Measurements from ENCODE around the gene TENT4B. TPM values are rescaled to one million over a fixed set of nuclear protein-coding genes. Genes with fewer than 3 reads are reported as not detected.

The TENT4B gene
- total RNA-seq, 1 experiment from 2014 or later: 16.9 TPM

DNA sequence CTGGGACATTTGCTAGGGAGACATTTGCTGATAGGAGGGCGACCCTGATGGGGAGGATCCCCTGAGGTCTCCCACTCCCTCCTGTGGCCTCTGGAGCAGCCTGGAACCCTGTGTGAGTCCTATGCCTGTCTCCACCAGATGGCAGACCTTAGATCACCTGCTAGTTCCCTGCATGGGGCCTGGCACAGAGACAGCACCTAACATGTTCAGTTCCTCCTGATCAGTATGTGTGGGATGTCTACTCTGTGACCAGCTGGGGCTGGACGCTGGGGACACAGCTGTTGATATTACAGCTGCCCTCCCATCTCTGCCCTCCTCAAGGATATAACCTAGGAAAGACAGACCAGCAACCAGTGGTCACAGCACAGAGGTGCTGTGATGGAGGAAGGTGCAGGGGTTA is 112.2 kb downstream of the TENT4B start:
- no peaks in the 10 kb centered on the region for H3K9me3 ChIP-seq (ENCODE audit: control insufficient read depth in 1 of 2, insufficient read depth in 1 of 2, low read depth in 1 of 2, low read length in 2 of 2)
- no peaks in the 10 kb centered on the region for H3K27me3 ChIP-seq (ENCODE audit: insufficient read depth, low read length)
- BruUV-seq (replicated peaks): no TSS peak
- TF ChIP-seq CTCF (IDR thresholded peaks at IDR 0.05 in 2 of 3, conservative IDR thresholded peaks at IDR 0.05 in 1 of 3; ENCODE audit: borderline replicate concordance in 1 of 3, insufficient read depth in 1 of 3, low read depth in 2 of 3, low read length in 2 of 3): peak; percentile 67 to 73 (median 71)
- no peak for TF ChIP-seq CEBPB (IDR thresholded peaks at IDR 0.05; ENCODE audit: low read depth)
- TF ChIP-seq RAD21 (IDR thresholded peaks at IDR 0.05; ENCODE audit: low read depth): no peak; the same call in 1 of the 2 replicates
- intact Hi-C loops (cut with micrococcal nuclease): no loop called here
- no peaks in the 10 kb centered on the region for H4K20me1 ChIP-seq (ENCODE audit: insufficient read depth)
- peak; percentile 79 for ATAC-seq
- ChIA-PET CTCF (interaction anchor here (0.6 kb wide), 1 partner anchor 541 kb away, joined by 3 read pairs; no protein-coding TSS in a partner anchor), RAD21 (ENCODE audit: low non-redundant PET in 1 of 2, low total read pairs in 2 of 2, uncharacterized antibody in 2 of 2, unreplicated experiment in 2 of 2) (no interaction called here), POLR2A (interaction anchor here (1.2 kb wide), 1 partner anchor 16 kb away, joined by 4 read pairs; no protein-coding TSS in a partner anchor)
- H2AFZ ChIP-seq (ENCODE audit: low read depth, low read length, poor library complexity, severe bottlenecking): no peak overlapping the region
- DNase-seq (ENCODE audit: low read depth, low spot score): peak; percentile 33
- no peak overlapping the region for H3K4me3 ChIP-seq (replicated peaks in 1 of 2; ENCODE audit: low read depth in 1 of 2, low read length in 2 of 2)
- 0 out of 2 replicates have a peak overlapping the region, but pooled peaks have one; percentile 78 for H3K9ac ChIP-seq (ENCODE audit: low read length)
- peak overlapping the region; percentile 96 for H3K4me2 ChIP-seq (ENCODE audit: low read length)
- H3K79me2 ChIP-seq (ENCODE audit: insufficient read depth, low read length): 0 out of 2 replicates have a peak, but pooled peaks cover 3% of the 10 kb centered on the region
- H3K36me3 ChIP-seq (ENCODE audit: control insufficient read depth in 1 of 2, insufficient read depth in 2 of 2, low read length in 2 of 2): no peaks in the 10 kb centered on the region
- H3K4me1 ChIP-seq (ENCODE audit: control insufficient read depth in 1 of 2, insufficient read depth in 2 of 2, low read length in 2 of 2): peaks cover 22 to 36% of the 10 kb centered on the region in 2 experiments
- peak overlapping the region; percentile 70; the same call in 1 of the 2 replicates for H3K27ac ChIP-seq (ENCODE audit: low read depth, low read length)
- H3K9me2 ChIP-seq (ENCODE audit: insufficient read depth): no peaks in the 10 kb centered on the region

DNA sequence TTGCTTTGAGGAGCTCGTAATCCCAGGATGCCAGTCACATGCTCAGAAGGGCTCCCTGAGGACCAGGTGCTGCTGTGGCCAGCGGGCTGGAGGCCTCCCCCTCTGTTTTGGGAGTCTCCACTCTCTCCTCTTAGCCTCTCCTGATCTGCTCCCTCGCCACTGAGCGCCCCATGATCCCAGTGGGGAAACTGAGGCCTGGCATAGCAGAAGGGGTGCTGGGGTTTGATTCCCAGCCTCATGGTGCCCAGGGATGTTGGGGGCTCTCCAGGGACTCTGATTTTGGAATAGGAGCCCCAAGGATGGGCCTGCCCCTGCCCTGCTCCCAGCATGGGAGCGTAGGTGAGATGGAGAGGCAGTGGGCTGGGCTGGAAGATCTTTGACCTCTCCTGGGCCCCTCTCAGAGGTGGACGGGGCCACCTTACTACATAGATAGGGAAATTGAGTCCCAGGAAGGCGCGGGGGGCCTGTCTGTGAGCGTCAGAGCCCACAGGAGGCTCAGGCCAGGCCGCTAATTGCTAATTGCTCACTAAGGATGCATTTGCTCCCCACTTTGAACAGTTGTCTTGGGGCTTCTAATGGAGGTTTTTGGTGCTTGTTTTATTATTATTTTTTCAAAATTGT is 112.7 kb downstream of the TENT4B start:
- POLR2A ChIA-PET: no interaction called here
- Histone ChIP-seq H3K79me2 (ENCODE audit: insufficient read depth, low read length) (0 out of 2 replicates have a peak, but pooled peaks cover 3% of the 10 kb centered on the region), H3K9me2 (ENCODE audit: insufficient read depth) (no peaks in the 10 kb centered on the region), H2AFZ (ENCODE audit: low read depth, low read length, poor library complexity, severe bottlenecking) (no peak overlapping the region), H3K36me3 (ENCODE audit: control insufficient read depth in 1 of 2, insufficient read depth in 2 of 2, low read length in 2 of 2) (no peaks in the 10 kb centered on the region), H3K27me3 (ENCODE audit: insufficient read depth, low read length) (no peaks in the 10 kb centered on the region), H3K4me3 (replicated peaks in 1 of 2; ENCODE audit: low read depth in 1 of 2, low read length in 2 of 2) (peak overlapping the region; percentile 59 to 75), H3K27ac (ENCODE audit: low read depth, low read length) (peak overlapping the region; percentile 70), H3K9me3 (ENCODE audit: control insufficient read depth in 1 of 2, insufficient read depth in 1 of 2, low read depth in 1 of 2, low read length in 2 of 2) (no peaks in the 10 kb centered on the region), H4K20me1 (ENCODE audit: insufficient read depth) (no peaks in the 10 kb centered on the region), H3K4me2 (ENCODE audit: low read length) (peak overlapping the region; percentile 96), H3K9ac (ENCODE audit: low read length) (peak overlapping the region; percentile 78), H3K4me1 (ENCODE audit: control insufficient read depth in 1 of 2, insufficient read depth in 2 of 2, low read length in 2 of 2) (peaks cover 22 to 36% of the 10 kb centered on the region in 2 experiments)
- CTCF ChIA-PET: interaction anchor here (0.6 to 1.2 kb wide), 2 partner anchors 541 kb away, joined by 3 read pairs; no protein-coding TSS in a partner anchor
- TF ChIP-seq RAD21 (IDR thresholded peaks at IDR 0.05; ENCODE audit: low read depth) (no peak), CBX3 (IDR thresholded peaks at IDR 0.05; ENCODE audit: low read depth) (no peak), SRF (IDR thresholded peaks at IDR 0.05; ENCODE audit: low read depth) (no peak), ZFX (IDR thresholded peaks at IDR 0.05) (no peak), CTCF (IDR thresholded peaks at IDR 0.05 in 2 of 3, conservative IDR thresholded peaks at IDR 0.05 in 1 of 3; ENCODE audit: borderline replicate concordance in 1 of 3, insufficient read depth in 1 of 3, low read depth in 2 of 3, low read length in 2 of 3) (no peak), CEBPB (IDR thresholded peaks at IDR 0.05; ENCODE audit: low read depth) (no peak), ELF1 (IDR thresholded peaks at IDR 0.05; ENCODE audit: borderline replicate concordance, low read depth) (no peak), POLR2A (IDR thresholded peaks at IDR 0.05; ENCODE audit: borderline replicate concordance, extremely low read depth, insufficient read depth, insufficient read length) (no peak), EZH2 (IDR thresholded peaks at IDR 0.05) (no peak), ZNF274 (IDR thresholded peaks at IDR 0.05; ENCODE audit: low read depth, low read length) (no peak), FOSL1 (IDR thresholded peaks at IDR 0.05; ENCODE audit: low read depth) (no peak), EGR1 (IDR thresholded peaks at IDR 0.05; ENCODE audit: low read depth) (no peak), EZH2phosphoT487 (IDR thresholded peaks at IDR 0.05; ENCODE audit: borderline replicate concordance) (no peak), SIN3A (IDR thresholded peaks at IDR 0.05; ENCODE audit: low read depth) (no peak)
- TF ChIP-seq, protein P1, sequence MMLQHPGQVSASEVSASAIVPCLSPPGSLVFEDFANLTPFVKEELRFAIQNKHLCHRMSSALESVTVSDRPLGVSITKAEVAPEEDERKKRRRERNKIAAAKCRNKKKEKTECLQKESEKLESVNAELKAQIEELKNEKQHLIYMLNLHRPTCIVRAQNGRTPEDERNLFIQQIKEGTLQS (IDR thresholded peaks at IDR 0.05): no peak
- no peak for DNase-seq (ENCODE audit: low read depth, low spot score)
- RAD21 ChIA-PET (ENCODE audit: low non-redundant PET in 1 of 2, low total read pairs in 2 of 2, uncharacterized antibody in 2 of 2, unreplicated experiment in 2 of 2): no interaction called here
- peak; percentile 3 for ATAC-seq
- intact Hi-C loops (cut with micrococcal nuclease): no loop called here
- BruUV-seq (replicated peaks): no TSS peak

All from HCT116 (cell line).